SKM-1 (cell line): ENCODE results near the gene CCNF.

Experiments used
- DNase-seq: peaks from one replicate; lab custom pipeline; 2025; ENCODE audit not compliant: unreplicated experiment; lab: John Stamatoyannopoulos, UW

The CCNF gene

GRCh38 chr16:2483939-2484897, 55.0 kb downstream of the CCNF start:
- DNase-seq: no peak

- no peak for DNase-seq
These were observed 55.8 kb downstream of the CCNF start for GRCh38 chr16:2484898-2485508.

GRCh38 chr16:2485811-2486507, 56.7 kb downstream of the CCNF start:
- DNase-seq: no peak

GRCh38 chr16:2486645-2487516, 57.6 kb downstream of the CCNF start:
- no peak for DNase-seq

- DNase-seq: no peak
These were observed 58.2 kb downstream of the CCNF start for GRCh38 chr16:2487517-2487842.

GRCh38 chr16:2487903-2488531, 58.8 kb downstream of the CCNF start:
- DNase-seq: no peak

GRCh38 chr16:2489581-2489980, 60.3 kb downstream of the CCNF start:
- no peak for DNase-seq

GRCh38 chr16:2490190-2491105, 61.2 kb downstream of the CCNF start:
- no peak for DNase-seq

GRCh38 chr16:2492292-2492691, 63.0 kb downstream of the CCNF start:
- DNase-seq: no peak

- no peak for DNase-seq
These were observed 64.4 kb downstream of the CCNF start for GRCh38 chr16:2493605-2494004.

- no peak for DNase-seq
These were observed 65.4 kb downstream of the CCNF start for GRCh38 chr16:2494616-2495015.

- DNase-seq: no peak
These were observed 65.8 kb downstream of the CCNF start for GRCh38 chr16:2495041-2495440.

- DNase-seq: no peak
These were observed 67.2 kb downstream of the CCNF start for GRCh38 chr16:2496223-2497115.

GRCh38 chr16:2497116-2497630, 67.9 kb downstream of the CCNF start:
- no peak for DNase-seq

- DNase-seq: no peak
These were observed 68.6 kb downstream of the CCNF start for GRCh38 chr16:2497695-2498484.

GRCh38 chr16:2498531-2499253, 69.4 kb downstream of the CCNF start:
- DNase-seq: no peak

- DNase-seq: no peak
These were observed 70.2 kb downstream of the CCNF start for GRCh38 chr16:2499454-2499853.
